ENCODE results near the gene ARHGAP18.

DNA sequence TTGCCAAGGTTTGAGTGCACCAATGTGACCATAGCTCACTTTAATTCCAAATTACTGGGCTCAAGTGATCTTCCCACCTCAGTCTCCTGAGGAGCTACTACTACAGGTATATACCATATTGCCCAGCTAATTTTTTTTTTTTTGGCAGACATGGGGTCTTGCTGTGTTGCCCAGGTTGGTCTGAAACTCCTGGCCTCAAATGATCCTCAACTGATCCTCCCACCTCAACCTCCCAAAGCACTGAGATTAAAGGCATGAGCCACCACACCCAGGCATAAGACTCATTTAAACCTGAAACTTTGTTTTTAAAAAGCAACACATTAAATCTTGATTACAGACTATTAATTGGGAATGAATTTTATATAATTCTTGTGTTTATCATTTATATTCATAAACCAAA is 67.7 kb downstream of the ARHGAP18 start:
- TF ChIP-seq, protein P1, sequence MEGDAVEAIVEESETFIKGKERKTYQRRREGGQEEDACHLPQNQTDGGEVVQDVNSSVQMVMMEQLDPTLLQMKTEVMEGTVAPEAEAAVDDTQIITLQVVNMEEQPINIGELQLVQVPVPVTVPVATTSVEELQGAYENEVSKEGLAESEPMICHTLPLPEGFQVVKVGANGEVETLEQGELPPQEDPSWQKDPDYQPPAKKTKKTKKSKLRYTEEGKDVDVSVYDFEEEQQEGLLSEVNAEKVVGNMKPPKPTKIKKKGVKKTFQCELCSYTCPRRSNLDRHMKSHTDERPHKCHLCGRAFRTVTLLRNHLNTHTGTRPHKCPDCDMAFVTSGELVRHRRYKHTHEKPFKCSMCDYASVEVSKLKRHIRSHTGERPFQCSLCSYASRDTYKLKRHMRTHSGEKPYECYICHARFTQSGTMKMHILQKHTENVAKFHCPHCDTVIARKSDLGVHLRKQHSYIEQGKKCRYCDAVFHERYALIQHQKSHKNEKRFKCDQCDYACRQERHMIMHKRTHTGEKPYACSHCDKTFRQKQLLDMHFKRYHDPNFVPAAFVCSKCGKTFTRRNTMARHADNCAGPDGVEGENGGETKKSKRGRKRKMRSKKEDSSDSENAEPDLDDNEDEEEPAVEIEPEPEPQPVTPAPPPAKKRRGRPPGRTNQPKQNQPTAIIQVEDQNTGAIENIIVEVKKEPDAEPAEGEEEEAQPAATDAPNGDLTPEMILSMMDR (IDR thresholded peaks at IDR 0.05), result no peak
- no peak for TF ChIP-seq POLR2A (IDR thresholded peaks at IDR 0.05)
